ENCODE results near the gene COA1. TPM values are rescaled to one million over a fixed set of nuclear protein-coding genes. Genes with fewer than 3 reads are reported as not detected.
"Not testable (repeated sequence)": the region's sequence is repeated elsewhere in the genome, so short reads cannot be mapped to it uniquely, and the experiment has no call there.

Gene COA1
- total RNA-seq = 81.7 and 88.6 TPM in 2 replicates

GRCh38 chr7:43729214-43729923 lies at the start of gene COA1:
Gene COA1, minus strand, starts transcription at chr7:43729523. Its CDS starts 80,909 bp downstream, at chr7:43648614.
- no peaks in the 10 kb centered on the region for H3K9me3 Mint-ChIP-seq
- intact Hi-C loops (cut with micrococcal nuclease) = loop anchor here (1.0 to 10.0 kb wide), 7 partner anchors 30 to 797 kb away; partner anchors contain the start of genes MRPL32, PSMA2 and UBE2D4
- peaks cover 5% of the 10 kb centered on the region for H3K36me3 Mint-ChIP-seq (ENCODE audit: low read depth)
- peak within 1 kb of the TSS; percentile 88 for H3K4me3 Mint-ChIP-seq
- H3K4me1 Mint-ChIP-seq (ENCODE audit: low read depth) = peaks cover 28% of the 10 kb centered on the region
- peaks cover 3% of the 10 kb centered on the region for H3K27me3 Mint-ChIP-seq (ENCODE audit: insufficient read depth)
- peak within 1 kb of the TSS; percentile 76 for H3K27ac Mint-ChIP-seq
- peak; percentile 76 for DNase-seq (ENCODE audit: low spot score)

GRCh38 chr7:43778293-43779044 lies 49.1 kb upstream of the COA1 start:
- H3K36me3 Mint-ChIP-seq (ENCODE audit: low read depth) = peaks cover 13% of the 10 kb centered on the region
- H3K4me1 Mint-ChIP-seq (ENCODE audit: low read depth); DNase-seq (ENCODE audit: low spot score); H3K27ac Mint-ChIP-seq; intact Hi-C loops (cut with micrococcal nuclease); H3K9me3 Mint-ChIP-seq; H3K4me3 Mint-ChIP-seq; H3K27me3 Mint-ChIP-seq (ENCODE audit: insufficient read depth): not testable (repeated sequence)

GRCh38 chr7:43775255-43775654 lies 45.9 kb upstream of the COA1 start:
- H3K9me3 Mint-ChIP-seq; intact Hi-C loops (cut with micrococcal nuclease); DNase-seq (ENCODE audit: low spot score); H3K27me3 Mint-ChIP-seq (ENCODE audit: insufficient read depth); H3K4me3 Mint-ChIP-seq; H3K4me1 Mint-ChIP-seq (ENCODE audit: low read depth); H3K27ac Mint-ChIP-seq: not testable (repeated sequence)
- peaks cover 22% of the 10 kb centered on the region for H3K36me3 Mint-ChIP-seq (ENCODE audit: low read depth)

- DNase-seq (ENCODE audit: low spot score); H3K27me3 Mint-ChIP-seq (ENCODE audit: insufficient read depth); H3K27ac Mint-ChIP-seq; H3K9me3 Mint-ChIP-seq; intact Hi-C loops (cut with micrococcal nuclease); H3K4me1 Mint-ChIP-seq (ENCODE audit: low read depth); H3K4me3 Mint-ChIP-seq: not testable (repeated sequence)
- peaks cover 18% of the 10 kb centered on the region for H3K36me3 Mint-ChIP-seq (ENCODE audit: low read depth)
Measured at GRCh38 chr7:43773268-43773667, 43.9 kb upstream of the COA1 start.

GRCh38 chr7:43771573-43771972 lies 42.2 kb upstream of the COA1 start:
- no peak for DNase-seq (ENCODE audit: low spot score)
- Mint-ChIP-seq H3K27ac (no peak overlapping the region), H3K9me3 (peaks cover 3% of the 10 kb centered on the region), H3K36me3 (ENCODE audit: low read depth) (peaks cover 15% of the 10 kb centered on the region), H3K4me1 (ENCODE audit: low read depth) (no peaks in the 10 kb centered on the region), H3K27me3 (ENCODE audit: insufficient read depth) (no peaks in the 10 kb centered on the region), H3K4me3 (no peak overlapping the region)
- intact Hi-C loops (cut with micrococcal nuclease) = no loop called here

- Mint-ChIP-seq H3K27me3 (ENCODE audit: insufficient read depth) (no peaks in the 10 kb centered on the region), H3K9me3 (no peaks in the 10 kb centered on the region), H3K36me3 (ENCODE audit: low read depth) (peaks cover 13% of the 10 kb centered on the region), H3K4me3 (no peak overlapping the region), H3K27ac (no peak overlapping the region), H3K4me1 (ENCODE audit: low read depth) (no peaks in the 10 kb centered on the region)
- intact Hi-C loops (cut with micrococcal nuclease) = no loop called here
- no peak for DNase-seq (ENCODE audit: low spot score)
Measured at GRCh38 chr7:43771128-43771527, 41.8 kb upstream of the COA1 start.

- Mint-ChIP-seq H3K4me3 (no peak overlapping the region), H3K9me3 (no peaks in the 10 kb centered on the region), H3K36me3 (ENCODE audit: low read depth) (peaks cover 13% of the 10 kb centered on the region), H3K4me1 (ENCODE audit: low read depth) (peaks cover 1% of the 10 kb centered on the region), H3K27me3 (ENCODE audit: insufficient read depth) (no peaks in the 10 kb centered on the region), H3K27ac (no peak overlapping the region)
- intact Hi-C loops (cut with micrococcal nuclease) = no loop called here
- DNase-seq (ENCODE audit: low spot score) = no peak
Measured at GRCh38 chr7:43769791-43770465, 40.6 kb upstream of the COA1 start.

GRCh38 chr7:43769281-43769680 lies 40.0 kb upstream of the COA1 start:
- intact Hi-C loops (cut with micrococcal nuclease) = no loop called here
- Mint-ChIP-seq H3K4me1 (ENCODE audit: low read depth) (peaks cover 8% of the 10 kb centered on the region), H3K27ac (no peak overlapping the region)

GRCh38 chr7:43768887-43769272 lies 39.6 kb upstream of the COA1 start:
- Mint-ChIP-seq H3K4me3 (no peak overlapping the region), H3K27me3 (ENCODE audit: insufficient read depth) (no peaks in the 10 kb centered on the region), H3K27ac (no peak overlapping the region), H3K9me3 (no peaks in the 10 kb centered on the region), H3K36me3 (ENCODE audit: low read depth) (peaks cover 13% of the 10 kb centered on the region), H3K4me1 (ENCODE audit: low read depth) (peaks cover 12% of the 10 kb centered on the region)
- no peak for DNase-seq (ENCODE audit: low spot score)
- intact Hi-C loops (cut with micrococcal nuclease) = no loop called here

More at GRCh38 chr7:43769281-43769680, 40.0 kb upstream of the COA1 start:
- DNase-seq (ENCODE audit: low spot score) = no peak
- H3K27me3 Mint-ChIP-seq (ENCODE audit: insufficient read depth) = no peaks in the 10 kb centered on the region
- no peak overlapping the region for H3K4me3 Mint-ChIP-seq
- H3K9me3 Mint-ChIP-seq = no peaks in the 10 kb centered on the region
- H3K36me3 Mint-ChIP-seq (ENCODE audit: low read depth) = peaks cover 13% of the 10 kb centered on the region

GRCh38 chr7:43768201-43768886 lies 39.0 kb upstream of the COA1 start:
- no peaks in the 10 kb centered on the region for H3K9me3 Mint-ChIP-seq
- intact Hi-C loops (cut with micrococcal nuclease) = no loop called here
- H3K27me3 Mint-ChIP-seq (ENCODE audit: insufficient read depth) = no peaks in the 10 kb centered on the region
- H3K4me3 Mint-ChIP-seq = no peak overlapping the region
- no peak for DNase-seq (ENCODE audit: low spot score)
- H3K36me3 Mint-ChIP-seq (ENCODE audit: low read depth) = peaks cover 11% of the 10 kb centered on the region
- H3K4me1 Mint-ChIP-seq (ENCODE audit: low read depth) = peaks cover 17% of the 10 kb centered on the region
- no peak overlapping the region for H3K27ac Mint-ChIP-seq

- H3K27me3 Mint-ChIP-seq (ENCODE audit: insufficient read depth) = no peaks in the 10 kb centered on the region
- intact Hi-C loops (cut with micrococcal nuclease) = no loop called here
- H3K9me3 Mint-ChIP-seq = no peaks in the 10 kb centered on the region
Measured at GRCh38 chr7:43767311-43767710, 38.0 kb upstream of the COA1 start.

GRCh38 chr7:43766564-43766963 lies 37.2 kb upstream of the COA1 start:
- peaks cover 24% of the 10 kb centered on the region for H3K4me1 Mint-ChIP-seq (ENCODE audit: low read depth)
- H3K27ac Mint-ChIP-seq = no peak overlapping the region
- H3K36me3 Mint-ChIP-seq (ENCODE audit: low read depth) = peaks cover 6% of the 10 kb centered on the region
- no peak for DNase-seq (ENCODE audit: low spot score)
- H3K4me3 Mint-ChIP-seq = no peak overlapping the region
- no peaks in the 10 kb centered on the region for H3K27me3 Mint-ChIP-seq (ENCODE audit: insufficient read depth)
- no peaks in the 10 kb centered on the region for H3K9me3 Mint-ChIP-seq
- intact Hi-C loops (cut with micrococcal nuclease) = no loop called here

More at GRCh38 chr7:43767311-43767710, 38.0 kb upstream of the COA1 start:
- H3K4me1 Mint-ChIP-seq (ENCODE audit: low read depth) = peaks cover 24% of the 10 kb centered on the region
- no peak for DNase-seq (ENCODE audit: low spot score)
- peaks cover 7% of the 10 kb centered on the region for H3K36me3 Mint-ChIP-seq (ENCODE audit: low read depth)
- H3K4me3 Mint-ChIP-seq = no peak overlapping the region
- H3K27ac Mint-ChIP-seq = no peak overlapping the region

All from activated T-helper 1 cell treated with anti-CD3 and anti-CD28 coated beads, Interleukin-12 subunit alpha, Interleukin-12 subunit beta, Interleukin-2, Interleukin-4 antibody, amounts not matched to agents 30 ng/mL and 10 ng/mL and 1 ng/mL, durations not matched to agents 14 hours and 24 hours and 36 hours (primary cell).